Stimulated activated CD4-positive, alpha-beta T cell treated with anti-CD3 and anti-CD28 coated beads, Interleukin-2, amount 100 ng/mL, for 48 hours (primary cell): Measurements from ENCODE around the gene NRL.

ENCODE experiments used
- DNase-seq, 2 donors: peaks; one replicate each; pipeline ENCODE4 v3.0.0-alpha.2; 2020

Gene NRL

GRCh38 chr14:24065408-24065807 is 49.3 kb downstream of the NRL start:
- no peak for DNase-seq

GRCh38 chr14:24064856-24065255 is 49.9 kb downstream of the NRL start:
- no peak for DNase-seq

- no peak for DNase-seq
Measured at GRCh38 chr14:24064091-24064795, 50.5 kb downstream of the NRL start.

- no peak for DNase-seq
Measured at GRCh38 chr14:24063263-24063836, 51.4 kb downstream of the NRL start.

- no peak for DNase-seq
Measured at GRCh38 chr14:24062216-24062980, 52.4 kb downstream of the NRL start.

GRCh38 chr14:24060984-24061913 is 53.5 kb downstream of the NRL start:
- no peak for DNase-seq

GRCh38 chr14:24060443-24060842 is 54.3 kb downstream of the NRL start:
- DNase-seq: no peak

- no peak for DNase-seq
Measured at GRCh38 chr14:24059841-24060388, 54.8 kb downstream of the NRL start.

- no peak for DNase-seq
Measured at GRCh38 chr14:24058951-24059475, 55.7 kb downstream of the NRL start.

- peak in 1 of 2 donors; percentile 49 for DNase-seq
Measured at GRCh38 chr14:24058260-24058950, 56.3 kb downstream of the NRL start.

GRCh38 chr14:24057867-24058259 is 56.9 kb downstream of the NRL start:
- no peak for DNase-seq

GRCh38 chr14:24057271-24057670 is 57.5 kb downstream of the NRL start:
- DNase-seq: no peak

- DNase-seq: no peak
Measured at GRCh38 chr14:24056800-24057184, 58.0 kb downstream of the NRL start.

- DNase-seq: no peak
Measured at GRCh38 chr14:24055971-24056799, 58.6 kb downstream of the NRL start.

GRCh38 chr14:24054646-24055045 is 60.1 kb downstream of the NRL start:
- no peak for DNase-seq

GRCh38 chr14:24054324-24054641 is 60.5 kb downstream of the NRL start:
- DNase-seq: no peak

- DNase-seq: no peak
Measured at GRCh38 chr14:24053548-24054323, 61.0 kb downstream of the NRL start.

- peak; percentile 35 to 36 for DNase-seq
Measured at GRCh38 chr14:24052656-24053547, 61.8 kb downstream of the NRL start.
